Type B pancreatic cell (in vitro differentiated cells): Measurements from ENCODE around the gene ZNF138. TPM values are rescaled to one million over a fixed set of nuclear protein-coding genes. Genes with fewer than 3 reads are reported as not detected.
"Not testable (repeated sequence)": the region's sequence is repeated elsewhere in the genome, so short reads cannot be mapped to it uniquely, and the experiment has no call there.

Source experiments
- DNase-seq: peaks from one replicate; pipeline ENCODE4 v3.0.0; 2021; ENCODE audit warnings: mixed read lengths; ENCODE audit not compliant: unreplicated experiment; ENCODE audit errors: extremely low spot score
- H3K27ac Mint-ChIP-seq: 2 replicates; pipeline ENCODE4 v1.8.0; 2021; ENCODE audit warnings: mild to moderate bottlenecking, mixed read lengths
- H3K27me3 Mint-ChIP-seq: 2 replicates; pipeline ENCODE4 v1.8.0; 2021; ENCODE audit warnings: mixed read lengths
- H3K36me3 Mint-ChIP-seq: 2 replicates; pipeline ENCODE4 v1.8.0; 2021; ENCODE audit warnings: mixed read lengths
- H3K4me1 Mint-ChIP-seq: one replicate; pipeline ENCODE4 v1.8.0; 2021; ENCODE audit warnings: mixed read lengths; ENCODE audit not compliant: unreplicated experiment
- H3K4me3 Mint-ChIP-seq: 2 replicates; pipeline ENCODE4 v1.8.0; 2021; ENCODE audit warnings: mild to moderate bottlenecking, mixed read lengths
- H3K9me3 Mint-ChIP-seq: 2 replicates; pipeline ENCODE4 v1.8.0; 2021; ENCODE audit warnings: mixed read lengths
- total RNA-seq: library from RNA; stranded (reverse); gene quantifications from 2 replicates; pipeline ENCODE4 v1.2.1, GENCODE V29; 2021; ENCODE audit warnings: low replicate concordance
- TF ChIP-seq, protein P1 (sequence below): fragments of 200-600 bp; sonication (generic); conservative IDR thresholded peaks from 2 replicates; pipeline ENCODE4 v1.5.0; 2021; ENCODE audit warnings: antibody characterized with exemption, mild to moderate bottlenecking

Gene ZNF138
- total RNA-seq, 1 donor from 2014 or later = 11.6 TPM

DNA sequence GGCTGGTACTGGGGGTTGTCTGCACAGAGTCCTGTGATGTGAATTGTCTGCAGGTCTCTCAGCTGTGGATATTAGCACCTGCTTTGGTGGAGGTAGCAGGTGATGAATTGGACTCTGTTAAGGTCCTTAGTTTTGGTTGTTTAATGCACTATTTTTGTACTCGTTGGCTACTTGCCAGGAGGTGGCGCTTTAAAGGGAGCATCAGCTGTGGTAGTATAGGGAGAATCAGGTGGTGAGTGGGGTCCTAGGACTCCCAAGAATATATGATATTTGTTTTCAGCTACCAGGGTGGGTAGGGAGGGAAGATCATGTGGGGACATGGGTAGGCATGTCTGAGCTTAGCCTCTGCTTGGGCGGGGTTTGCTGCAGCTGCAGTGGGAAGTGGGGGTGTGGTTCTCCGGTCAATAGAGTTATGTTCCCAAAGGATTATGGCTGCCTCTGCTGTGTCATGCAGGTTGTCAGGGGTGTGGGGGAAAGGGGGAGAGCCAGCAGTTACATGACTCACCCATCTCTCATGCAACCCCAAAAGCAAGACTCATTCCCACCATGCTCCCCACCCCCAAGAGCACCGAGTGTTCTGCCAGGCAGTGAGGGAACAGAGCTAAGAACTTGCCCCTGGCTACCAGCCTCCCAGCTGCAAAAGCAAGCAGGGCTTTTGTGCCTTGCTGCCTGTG lies 55.2 kb downstream of the ZNF138 start:
- Mint-ChIP-seq H3K27me3 (no peaks in the 10 kb centered on the region), H3K9me3 (no peaks in the 10 kb centered on the region), H3K27ac (no peak overlapping the region), H3K36me3 (no peaks in the 10 kb centered on the region), H3K4me3 (no peak overlapping the region), H3K4me1 (no peaks in the 10 kb centered on the region)
- TF ChIP-seq, protein P1, sequence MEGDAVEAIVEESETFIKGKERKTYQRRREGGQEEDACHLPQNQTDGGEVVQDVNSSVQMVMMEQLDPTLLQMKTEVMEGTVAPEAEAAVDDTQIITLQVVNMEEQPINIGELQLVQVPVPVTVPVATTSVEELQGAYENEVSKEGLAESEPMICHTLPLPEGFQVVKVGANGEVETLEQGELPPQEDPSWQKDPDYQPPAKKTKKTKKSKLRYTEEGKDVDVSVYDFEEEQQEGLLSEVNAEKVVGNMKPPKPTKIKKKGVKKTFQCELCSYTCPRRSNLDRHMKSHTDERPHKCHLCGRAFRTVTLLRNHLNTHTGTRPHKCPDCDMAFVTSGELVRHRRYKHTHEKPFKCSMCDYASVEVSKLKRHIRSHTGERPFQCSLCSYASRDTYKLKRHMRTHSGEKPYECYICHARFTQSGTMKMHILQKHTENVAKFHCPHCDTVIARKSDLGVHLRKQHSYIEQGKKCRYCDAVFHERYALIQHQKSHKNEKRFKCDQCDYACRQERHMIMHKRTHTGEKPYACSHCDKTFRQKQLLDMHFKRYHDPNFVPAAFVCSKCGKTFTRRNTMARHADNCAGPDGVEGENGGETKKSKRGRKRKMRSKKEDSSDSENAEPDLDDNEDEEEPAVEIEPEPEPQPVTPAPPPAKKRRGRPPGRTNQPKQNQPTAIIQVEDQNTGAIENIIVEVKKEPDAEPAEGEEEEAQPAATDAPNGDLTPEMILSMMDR = no peak
- DNase-seq = no peak

DNA sequence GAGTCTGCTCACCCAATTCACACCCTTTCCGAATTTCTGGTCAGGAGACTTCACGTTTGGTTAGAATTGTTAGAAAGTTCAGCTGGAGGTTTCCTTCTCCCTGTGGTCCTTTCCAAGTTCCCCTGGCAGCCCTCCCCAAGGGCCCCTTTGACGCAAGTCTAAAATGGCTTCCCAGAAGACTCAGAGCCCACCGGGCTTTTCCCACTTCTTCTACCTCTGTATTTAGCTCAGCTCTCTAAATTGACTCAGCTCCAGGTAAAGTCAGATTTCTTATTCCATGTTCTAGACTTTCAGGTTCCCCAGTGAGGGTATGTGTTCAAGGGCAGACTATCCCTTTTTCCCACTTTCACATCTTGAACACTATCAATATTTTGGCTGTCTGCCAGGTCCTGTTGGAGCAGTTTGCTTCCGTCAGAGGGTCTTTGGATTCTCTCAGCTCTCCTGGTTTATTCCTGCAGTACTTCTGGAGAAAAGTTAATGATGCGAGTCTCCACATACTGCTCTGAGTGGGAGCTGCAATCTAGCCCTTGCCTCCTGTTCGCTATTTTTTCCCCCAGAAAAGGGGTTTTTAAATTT lies 55.8 kb downstream of the ZNF138 start:
- DNase-seq = no peak
- TF ChIP-seq, protein P1 = no peak
- no peak overlapping the region for H3K4me3 Mint-ChIP-seq
- H3K36me3 Mint-ChIP-seq = no peaks in the 10 kb centered on the region
- no peak overlapping the region for H3K27ac Mint-ChIP-seq
- no peaks in the 10 kb centered on the region for H3K9me3 Mint-ChIP-seq
- H3K4me1 Mint-ChIP-seq = no peaks in the 10 kb centered on the region
- no peaks in the 10 kb centered on the region for H3K27me3 Mint-ChIP-seq

DNA sequence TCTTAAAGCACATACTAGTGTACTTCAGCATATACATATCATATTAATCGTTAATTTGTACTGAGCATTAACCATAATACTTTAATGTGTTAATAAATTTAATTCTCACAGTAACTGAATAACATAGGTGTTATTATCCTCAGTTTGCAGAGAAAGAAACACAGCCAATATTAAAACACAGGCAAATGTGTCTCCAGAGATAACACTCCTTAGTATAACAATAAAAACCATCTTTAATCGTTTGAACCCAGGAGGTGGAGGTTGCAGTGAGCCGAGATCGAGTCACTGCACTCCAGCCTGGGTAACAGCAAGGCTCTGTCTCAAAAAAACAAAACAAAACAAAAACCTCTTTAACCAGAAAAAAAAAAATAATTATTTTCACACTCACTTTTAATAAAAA lies 59.5 kb downstream of the ZNF138 start:
- no peaks in the 10 kb centered on the region for H3K4me1 Mint-ChIP-seq
- H3K4me3 Mint-ChIP-seq = no peak overlapping the region
- H3K27me3 Mint-ChIP-seq = no peaks in the 10 kb centered on the region
- H3K36me3 Mint-ChIP-seq = no peaks in the 10 kb centered on the region
- H3K27ac Mint-ChIP-seq = no peak overlapping the region
- no peak for DNase-seq
- TF ChIP-seq, protein P1 = no peak
- no peaks in the 10 kb centered on the region for H3K9me3 Mint-ChIP-seq

DNA sequence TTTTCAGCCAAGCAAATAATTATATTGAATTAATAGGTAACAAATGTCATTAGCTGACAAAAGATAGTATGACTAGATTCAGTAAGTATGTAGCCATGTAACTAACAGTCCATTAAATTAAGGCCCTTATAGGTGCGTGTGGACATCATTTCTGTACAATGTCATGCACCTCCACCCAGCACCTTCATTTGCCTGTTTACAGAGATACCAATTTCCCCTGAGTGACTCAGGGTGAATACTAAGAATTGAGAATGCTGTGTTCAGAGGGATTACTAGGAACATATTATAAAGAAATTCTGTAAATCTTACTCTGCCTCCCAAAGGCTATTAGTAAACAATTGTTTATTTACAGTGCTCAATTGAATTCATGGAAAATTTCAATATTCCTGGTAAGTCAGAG lies 60.7 kb downstream of the ZNF138 start:
- no peaks in the 10 kb centered on the region for H3K9me3 Mint-ChIP-seq
- no peak for DNase-seq
- TF ChIP-seq, protein P1 = no peak

DNA sequence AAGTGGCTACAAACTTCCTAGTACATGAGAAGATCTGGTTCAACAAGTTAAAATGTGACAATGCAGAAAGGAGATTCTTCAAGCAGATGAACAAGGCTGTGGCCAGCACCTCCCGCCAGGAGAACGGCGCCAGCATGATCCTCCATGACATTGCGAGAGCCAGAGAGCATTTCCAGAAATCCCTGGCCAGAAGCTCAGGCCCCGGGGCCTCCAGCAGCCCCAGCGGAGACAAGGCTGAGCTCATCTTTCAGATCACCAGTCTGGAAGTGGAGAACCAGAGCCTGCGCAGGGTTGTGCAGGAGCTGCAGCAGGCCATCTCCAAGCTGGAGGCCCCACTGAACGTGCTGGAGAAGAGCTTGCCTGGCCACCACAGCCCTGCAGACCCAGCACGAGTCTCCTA lies 68.8 kb downstream of the ZNF138 start:
- peak; percentile 48 for DNase-seq
- H3K9me3 Mint-ChIP-seq = no peaks in the 10 kb centered on the region
- H3K27ac Mint-ChIP-seq = no peak overlapping the region
- H3K27me3 Mint-ChIP-seq = no peaks in the 10 kb centered on the region
- TF ChIP-seq, protein P1 = no peak
- H3K4me1 Mint-ChIP-seq = no peaks in the 10 kb centered on the region
- H3K36me3 Mint-ChIP-seq = no peaks in the 10 kb centered on the region
- H3K4me3 Mint-ChIP-seq = no peak overlapping the region

More for the DNA sequence above, 60.7 kb downstream of the ZNF138 start:
- Mint-ChIP-seq H3K27me3 (no peaks in the 10 kb centered on the region), H3K4me1 (no peaks in the 10 kb centered on the region), H3K4me3 (no peak overlapping the region), H3K36me3 (no peaks in the 10 kb centered on the region), H3K27ac (no peak overlapping the region)

DNA sequence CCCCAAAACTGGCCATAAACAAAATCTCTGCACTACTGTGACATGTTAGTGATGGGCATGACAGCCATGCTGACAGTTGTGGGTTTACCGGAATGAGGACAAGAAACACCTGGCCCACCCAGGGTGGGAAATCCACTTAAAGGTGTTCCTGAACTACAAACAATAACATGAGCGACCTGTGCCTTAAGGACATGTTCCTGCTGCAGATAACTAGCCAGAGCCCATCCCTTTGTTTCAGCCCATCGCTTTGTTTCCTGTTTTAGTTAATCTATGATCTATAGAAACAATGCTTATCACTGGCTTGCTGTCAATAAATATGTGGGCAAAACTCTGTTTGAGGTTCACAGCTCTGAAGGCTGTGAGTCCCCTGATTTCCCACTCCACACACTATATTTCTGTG lies 69.3 kb downstream of the ZNF138 start:
- not testable (repeated sequence) for H3K4me1 Mint-ChIP-seq, H3K9me3 Mint-ChIP-seq, H3K4me3 Mint-ChIP-seq, H3K27ac Mint-ChIP-seq, H3K27me3 Mint-ChIP-seq, DNase-seq, H3K36me3 Mint-ChIP-seq
